DOHH2 (cell line): ENCODE measurements around the gene TRMU.

Source experiments
- H3F3A ChIP-seq: fragments of 200-600 bp; sonication (generic), shearing (Covaris generic); 2 replicates; pipeline ENCODE4 v1.6.0; 2016; ENCODE audit warnings: antibody characterized with exemption, mild to moderate bottlenecking; ENCODE audit not compliant: control insufficient read depth, insufficient read depth
- H3K27ac ChIP-seq: fragments of 200-600 bp; sonication (generic); 2 replicates; pipeline ENCODE4 v1.5.1; 2014; ENCODE audit warnings: low read depth, mild to moderate bottlenecking, low read length, moderate library complexity
- H3K27me3 ChIP-seq: fragments of 200-600 bp; sonication (generic); 2 replicates; pipeline ENCODE4 v1.6.1; 2014; ENCODE audit warnings: mild to moderate bottlenecking, low read length, mixed read lengths; ENCODE audit not compliant: control insufficient read depth
- H3K36me3 ChIP-seq: fragments of 200-600 bp; sonication (generic); 2 replicates; pipeline ENCODE4 v1.6.1; 2014; ENCODE audit warnings: mild to moderate bottlenecking, low read length, moderate library complexity, mixed read lengths; ENCODE audit not compliant: control insufficient read depth
- H3K4me1 ChIP-seq: fragments of 200-600 bp; sonication (generic); 2 replicates; pipeline ENCODE4 v1.6.1; 2014; ENCODE audit warnings: mild to moderate bottlenecking, low read length, mixed read lengths; ENCODE audit not compliant: control insufficient read depth
- H3K4me2 ChIP-seq: fragments of 200-600 bp; sonication (generic); 2 replicates; pipeline ENCODE4 v1.6.0; 2014; ENCODE audit warnings: mild to moderate bottlenecking, low read length, moderate library complexity
- H3K4me3 ChIP-seq: fragments of 200-600 bp; sonication (generic); 2 replicates; pipeline ENCODE4 v1.5.1; 2014; ENCODE audit warnings: mild to moderate bottlenecking, low read length, mixed read lengths
- H3K79me2 ChIP-seq: fragments of 200-600 bp; sonication (generic); 2 replicates; pipeline ENCODE4 v1.6.1; 2014; ENCODE audit warnings: mild to moderate bottlenecking, low read length, mixed read lengths; ENCODE audit not compliant: control insufficient read depth
- H3K9me2 ChIP-seq: fragments of 200-600 bp; sonication (generic); replicated peaks from 2 replicates; pipeline ENCODE4 v1.6.1; 2014; ENCODE audit warnings: mild to moderate bottlenecking, low read length, mixed read lengths; ENCODE audit not compliant: control insufficient read depth
- H3K9me3 ChIP-seq: fragments of 200-600 bp; sonication (generic); 2 replicates; pipeline ENCODE4 v1.6.1; 2014; ENCODE audit warnings: antibody characterized with exemption, low read length, mixed read lengths; ENCODE audit not compliant: control insufficient read depth, insufficient read depth
- H4K20me1 ChIP-seq: fragments of 200-600 bp; sonication (generic); 2 replicates; pipeline ENCODE4 v1.6.0; 2014; ENCODE audit warnings: low read depth, mild to moderate bottlenecking, antibody characterized with exemption, low read length, moderate library complexity; ENCODE audit not compliant: control insufficient read depth, insufficient read depth
- CTCF ChIP-seq: fragments of 200-600 bp; sonication (generic); IDR thresholded peaks from one replicate; pipeline ENCODE4 v1.5.1; 2014; ENCODE audit warnings: antibody characterized with exemption, mild to moderate bottlenecking, low read depth, low read length; ENCODE audit not compliant: poor library complexity, severe bottlenecking
- EZH2phosphoT487 ChIP-seq: fragments of 200-600 bp; sonication (generic); IDR thresholded peaks from 2 replicates; pipeline ENCODE4 v1.6.1; 2017; ENCODE audit warnings: borderline replicate concordance, mild to moderate bottlenecking, antibody characterized with exemption, low read length, moderate library complexity, mixed read lengths

TRMU gene

GRCh38 chr22:46371623-46372226 lies 36.2 kb downstream of the TRMU start:
- Histone ChIP-seq H3K4me2 (no peak overlapping the region), H3K4me3 (no peak overlapping the region), H3K27ac (no peak overlapping the region), H3K36me3 (no peaks in the 10 kb centered on the region), H3F3A (no peaks in the 10 kb centered on the region), H3K9me2 (no peaks in the 10 kb centered on the region), H3K4me1 (no peaks in the 10 kb centered on the region), H3K27me3 (no peaks in the 10 kb centered on the region), H3K79me2 (no peaks in the 10 kb centered on the region), H4K20me1 (no peaks in the 10 kb centered on the region), H3K9me3 (peaks cover 8% of the 10 kb centered on the region; the same call in 1 of the 2 replicates)
- TF ChIP-seq CTCF (no peak), EZH2phosphoT487 (no peak)

GRCh38 chr22:46372686-46373085 lies 37.2 kb downstream of the TRMU start:
- no peaks in the 10 kb centered on the region for H3K36me3 ChIP-seq
- no peak overlapping the region for H3K4me3 ChIP-seq
- H3K4me2 ChIP-seq: no peak overlapping the region
- H3K4me1 ChIP-seq: no peaks in the 10 kb centered on the region
- H3K27me3 ChIP-seq: no peaks in the 10 kb centered on the region
- H3F3A ChIP-seq: no peaks in the 10 kb centered on the region
- no peaks in the 10 kb centered on the region for H3K79me2 ChIP-seq
- H3K9me3 ChIP-seq: peaks cover 8% of the 10 kb centered on the region; the same call in 1 of the 2 replicates
- H4K20me1 ChIP-seq: no peaks in the 10 kb centered on the region
- TF ChIP-seq EZH2phosphoT487: no peak
- TF ChIP-seq CTCF: no peak
- H3K9me2 ChIP-seq: no peaks in the 10 kb centered on the region
- H3K27ac ChIP-seq: no peak overlapping the region

- no peaks in the 10 kb centered on the region for H3K9me2 ChIP-seq
- no peak overlapping the region for H3K27ac ChIP-seq
- TF ChIP-seq CTCF (no peak), EZH2phosphoT487 (no peak)
- peaks cover 8% of the 10 kb centered on the region; the same call in 1 of the 2 replicates for H3K9me3 ChIP-seq
- H4K20me1 ChIP-seq: no peaks in the 10 kb centered on the region
- no peaks in the 10 kb centered on the region for H3K79me2 ChIP-seq
- H3K4me2 ChIP-seq: no peak overlapping the region
- no peaks in the 10 kb centered on the region for H3F3A ChIP-seq
- no peaks in the 10 kb centered on the region for H3K36me3 ChIP-seq
- no peaks in the 10 kb centered on the region for H3K4me1 ChIP-seq
- H3K4me3 ChIP-seq: no peak overlapping the region
- H3K27me3 ChIP-seq: no peaks in the 10 kb centered on the region
These were observed 37.6 kb downstream of the TRMU start for GRCh38 chr22:46373159-46373558.
